ENCODE results near the gene OR10H4. TPM values are rescaled to one million over a fixed set of nuclear protein-coding genes. Genes with fewer than 3 reads are reported as not detected.
"Not testable (repeated sequence)": the region's sequence is repeated elsewhere in the genome, so short reads cannot be mapped to it uniquely, and the experiment has no call there.

The OR10H4 gene
- total RNA-seq, result not detected

GRCh38 chr19:15948223-15949058 lies at the start of gene OR10H4:
OR10H4 (plus strand) TSS chr19:15949008; CDS start chr19:15949008, 0 bp downstream.
- intact Hi-C loops (cut with DNase I), result no loop called here
- H3K36me3 ChIP-seq, result no peaks in the 10 kb centered on the region

GRCh38 chr19:15899561-15899960 lies 49.2 kb upstream of the OR10H4 start:
- DNase-seq (ENCODE audit: extremely low spot score in 2 of 2); H3K9me3 ChIP-seq; H3K4me1 ChIP-seq; H3K36me3 ChIP-seq; H3K27ac ChIP-seq; intact Hi-C loops (cut with DNase I); H3K27me3 ChIP-seq: not testable (repeated sequence)
- peak overlapping the region in 1 of 2 donors; percentile 6 for H3K4me3 ChIP-seq

More at GRCh38 chr19:15948223-15949058, at the start of gene OR10H4:
- TF ChIP-seq POLR2AphosphoS5 (IDR thresholded peaks at IDR 0.05; ENCODE audit: insufficient read depth in 1 of 2, low read depth in 1 of 2) (no peak), POLR2A (IDR thresholded peaks at IDR 0.05) (no peak), CTCF (IDR thresholded peaks at IDR 0.05) (no peak)
- Histone ChIP-seq H3K9me3 (no peaks in the 10 kb centered on the region), H3K27ac (no peak within 1 kb of the TSS), H3K4me1 (no peaks in the 10 kb centered on the region), H3K27me3 (no peaks in the 10 kb centered on the region), H3K4me3 (no peak within 1 kb of the TSS)
- DNase-seq (ENCODE audit: extremely low spot score in 2 of 2), result no peak

- H3K4me1 ChIP-seq; H3K9me3 ChIP-seq; intact Hi-C loops (cut with DNase I); DNase-seq (ENCODE audit: extremely low spot score in 2 of 2); H3K27me3 ChIP-seq; H3K36me3 ChIP-seq; H3K27ac ChIP-seq: not testable (repeated sequence)
- peak overlapping the region in 1 of 2 donors; percentile 6 for H3K4me3 ChIP-seq
Observed at GRCh38 chr19:15900032-15900431, 48.8 kb upstream of the OR10H4 start.

- H3K27me3 ChIP-seq, result no peaks in the 10 kb centered on the region
- no peaks in the 10 kb centered on the region for H3K36me3 ChIP-seq
- intact Hi-C loops (cut with DNase I), result no loop called here
- H3K4me3 ChIP-seq, result no peak overlapping the region
- no peak overlapping the region for H3K27ac ChIP-seq
- DNase-seq (ENCODE audit: extremely low spot score in 2 of 2), result no peak
- H3K9me3 ChIP-seq, result no peaks in the 10 kb centered on the region
- no peaks in the 10 kb centered on the region for H3K4me1 ChIP-seq
- no peak for TF ChIP-seq POLR2A (IDR thresholded peaks at IDR 0.05)
- no peak for TF ChIP-seq CTCF (IDR thresholded peaks at IDR 0.05)
- TF ChIP-seq POLR2AphosphoS5 (IDR thresholded peaks at IDR 0.05; ENCODE audit: insufficient read depth in 1 of 2, low read depth in 1 of 2), result no peak
Observed at GRCh38 chr19:15900504-15900903, 48.3 kb upstream of the OR10H4 start.

- TF ChIP-seq POLR2A (IDR thresholded peaks at IDR 0.05), result no peak
- no peak for TF ChIP-seq POLR2AphosphoS5 (IDR thresholded peaks at IDR 0.05; ENCODE audit: insufficient read depth in 1 of 2, low read depth in 1 of 2)
- TF ChIP-seq CTCF (IDR thresholded peaks at IDR 0.05), result no peak
- Histone ChIP-seq H3K36me3 (no peaks in the 10 kb centered on the region), H3K9me3 (no peaks in the 10 kb centered on the region), H3K4me3 (no peak overlapping the region), H3K27me3 (no peaks in the 10 kb centered on the region), H3K4me1 (no peaks in the 10 kb centered on the region), H3K27ac (no peak overlapping the region)
- intact Hi-C loops (cut with DNase I), result no loop called here
- no peak for DNase-seq (ENCODE audit: extremely low spot score in 2 of 2)
Observed at GRCh38 chr19:15902254-15902653, 46.6 kb upstream of the OR10H4 start.

- H3K27ac ChIP-seq; H3K36me3 ChIP-seq; intact Hi-C loops (cut with DNase I); H3K27me3 ChIP-seq; H3K9me3 ChIP-seq; H3K4me1 ChIP-seq; DNase-seq (ENCODE audit: extremely low spot score in 2 of 2); H3K4me3 ChIP-seq: not testable (repeated sequence)
Observed at GRCh38 chr19:15902898-15903297, 45.9 kb upstream of the OR10H4 start.
